Neuronal stem cell (in vitro differentiated cells): ENCODE results near the gene LPP.

Experiments used
- DNase-seq: peaks from one replicate; pipeline ENCODE4 v3.0.0-alpha.2; 2013; ENCODE audit warnings: low spot score
- H2AFZ ChIP-seq: one replicate; pipeline ENCODE4 v1.6.1; 2013; ENCODE audit warnings: mild to moderate bottlenecking, low read length, inconsistent platforms
- H2AK5ac ChIP-seq: 2 replicates; pipeline ENCODE4 v1.6.1; 2013; ENCODE audit warnings: low read depth, mild to moderate bottlenecking, inconsistent platforms, low read length, moderate library complexity, mixed read lengths
- H2BK120ac ChIP-seq: 2 replicates; pipeline ENCODE4 v1.6.1; 2013; ENCODE audit warnings: low read depth, mild to moderate bottlenecking, inconsistent platforms, low read length, moderate library complexity, mixed read lengths
- H2BK12ac ChIP-seq: one replicate; pipeline ENCODE4 v1.6.1; 2013; ENCODE audit warnings: low read length, inconsistent platforms
- H2BK15ac ChIP-seq: 2 replicates; pipeline ENCODE4 v1.6.1; 2013; ENCODE audit warnings: mild to moderate bottlenecking, low read length, inconsistent platforms, mixed read lengths
- H2BK5ac ChIP-seq: one replicate; pipeline ENCODE4 v1.6.1; 2013; ENCODE audit warnings: inconsistent platforms, mild to moderate bottlenecking, low read length, moderate library complexity
- H3K14ac ChIP-seq: one replicate; pipeline ENCODE4 v1.6.1; 2013; ENCODE audit warnings: low read length, inconsistent platforms
- H3K18ac ChIP-seq: 2 replicates; pipeline ENCODE4 v1.6.1; 2013; ENCODE audit warnings: low read length, inconsistent platforms
- H3K23ac ChIP-seq: 2 replicates; pipeline ENCODE4 v1.6.1; 2013; ENCODE audit warnings: low read depth, mild to moderate bottlenecking, mixed read lengths, low read length, inconsistent platforms; ENCODE audit not compliant: poor library complexity
- H3K27ac ChIP-seq: replicated peaks from 3 replicates; pipeline ENCODE4 v1.5.1; 2013; ENCODE audit warnings: low read length, inconsistent platforms
- H3K27me3 ChIP-seq, 3 experiments: 2 replicates each; pipeline ENCODE4 v1.6.1; 2013; ENCODE audit warnings: low read length in 3 of 3, mild to moderate bottlenecking in 2 of 3, inconsistent platforms in 1 of 3, low read depth in 1 of 3, mixed read lengths in 1 of 3, moderate library complexity in 1 of 3; ENCODE audit not compliant: control insufficient read depth in 3 of 3, insufficient read depth in 3 of 3
- H3K36me3 ChIP-seq, 2 donors: replicated peaks in 1 of 2; 2 replicates each; pipeline ENCODE4 v1.6.1; 2013; ENCODE audit warnings: low read length in 2 of 2; ENCODE audit not compliant: control insufficient read depth in 2 of 2, insufficient read depth in 2 of 2
- H3K4ac ChIP-seq: 2 replicates; pipeline ENCODE4 v1.6.1; 2013; ENCODE audit warnings: inconsistent platforms, mild to moderate bottlenecking, low read length, moderate library complexity
- H3K4me1 ChIP-seq, 2 donors: 1 replicate in 1 of 2; 2 replicates in 1 of 2; pipeline ENCODE4 v1.6.1; 2013; ENCODE audit warnings: low read length in 2 of 2, low read depth in 1 of 2; ENCODE audit not compliant: control insufficient read depth in 2 of 2, insufficient read depth in 1 of 2
- H3K4me2 ChIP-seq: one replicate; pipeline ENCODE4 v1.6.1; 2013; ENCODE audit warnings: mild to moderate bottlenecking, low read length, inconsistent platforms; ENCODE audit not compliant: insufficient read depth, poor library complexity, severe bottlenecking
- H3K4me3 ChIP-seq, 2 donors: 2 replicates each; pipeline ENCODE4 v1.5.1; 2013; ENCODE audit warnings: low read length in 2 of 2, mild to moderate bottlenecking in 2 of 2, inconsistent platforms in 1 of 2, moderate library complexity in 1 of 2
- H3K79me1 ChIP-seq: one replicate; pipeline ENCODE4 v1.6.1; 2013; ENCODE audit warnings: low read depth, mild to moderate bottlenecking, inconsistent platforms, low read length, moderate library complexity
- H3K9ac ChIP-seq: one replicate; pipeline ENCODE4 v1.6.1; 2013; ENCODE audit warnings: mild to moderate bottlenecking, low read depth, low read length, inconsistent platforms; ENCODE audit not compliant: poor library complexity
- H3K9me3 ChIP-seq, 2 donors: replicated peaks in 1 of 2; 2 replicates each; pipeline versions ENCODE3 to v1.6.1; 2013; ENCODE audit warnings: low read length in 2 of 2, mild to moderate bottlenecking in 2 of 2, inconsistent platforms in 1 of 2, low read depth in 1 of 2, mixed read lengths in 1 of 2, moderate library complexity in 1 of 2; ENCODE audit not compliant: control insufficient read depth in 2 of 2, insufficient read depth in 1 of 2
- H4K8ac ChIP-seq: one replicate; pipeline ENCODE4 v1.6.1; 2013; ENCODE audit warnings: low read depth, mild to moderate bottlenecking, inconsistent platforms, low read length, moderate library complexity
- H4K91ac ChIP-seq: one replicate; pipeline ENCODE4 v1.6.1; 2013; ENCODE audit warnings: low read length, low read depth, mild to moderate bottlenecking, inconsistent platforms; ENCODE audit not compliant: poor library complexity
- WGBS, 2 donors: extraction: QIAGEN DNeasy Blood & Tissue Kit; methylation state at CpG; one replicate each; pipeline ENCODE4 v1.1.7; 2013; ENCODE audit warnings: missing lambda C conversion rate in 2 of 2, mixed read lengths in 1 of 2; ENCODE audit not compliant: insufficient read length in 2 of 2, insufficient replicate concordance in 1 of 2; ENCODE audit errors: extremely low coverage in 2 of 2; 5-methylcytosine and 5-hydroxymethylcytosine counted together

The LPP gene

DNA sequence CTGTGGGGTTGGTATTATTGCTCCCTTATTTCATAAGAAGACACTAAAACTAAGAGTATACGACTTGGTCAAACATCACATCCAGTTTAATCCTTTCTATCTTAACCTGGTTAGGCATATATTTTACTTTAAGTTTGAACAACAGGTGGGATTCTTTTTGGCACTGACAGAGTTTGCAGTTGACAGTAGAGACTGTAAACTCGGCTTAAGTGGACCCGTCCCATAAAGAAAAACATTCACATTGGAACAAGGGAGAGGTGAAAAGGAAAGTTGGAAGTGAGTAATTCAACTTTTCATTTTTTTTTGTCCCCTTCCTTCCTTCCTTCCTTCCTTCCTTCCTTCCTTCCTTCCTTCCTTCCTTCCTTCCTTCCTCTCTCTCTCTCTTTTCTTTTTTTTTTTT lies 355.4 kb downstream of the LPP start:
- WGBS, 2 donors, result no CpG with 5 or more reads among the region's 3 CpGs
- H2AK5ac ChIP-seq, result no peak overlapping the region
- no peak overlapping the region for H3K23ac ChIP-seq
- H3K9ac ChIP-seq, result no peak overlapping the region
- no peak overlapping the region for H2BK5ac ChIP-seq
- no peak overlapping the region for H3K4ac ChIP-seq
- DNase-seq, result no peak
- no peak overlapping the region for H2BK120ac ChIP-seq
- no peak overlapping the region for H3K4me2 ChIP-seq
- no peaks in the 10 kb centered on the region for H3K36me3 ChIP-seq
- no peak overlapping the region for H4K8ac ChIP-seq
- peaks cover 0 to 5% of the 10 kb centered on the region in 2 donors for H3K9me3 ChIP-seq
- no peak overlapping the region for H3K18ac ChIP-seq
- no peak overlapping the region for H4K91ac ChIP-seq
- no peak overlapping the region for H2AFZ ChIP-seq
- no peak overlapping the region for H2BK15ac ChIP-seq
- H3K4me1 ChIP-seq, result peaks cover 0 to 5% of the 10 kb centered on the region in 2 donors
- H2BK12ac ChIP-seq, result no peak overlapping the region
- H3K27me3 ChIP-seq, result no peaks in the 10 kb centered on the region
- H3K4me3 ChIP-seq, result no peak overlapping the region
- no peak overlapping the region for H3K27ac ChIP-seq
- no peak overlapping the region for H3K14ac ChIP-seq
- H3K79me1 ChIP-seq, result no peaks in the 10 kb centered on the region

GRCh38 chr3:188510366-188510765 lies 356.4 kb downstream of the LPP start:
- no CpG with 5 or more reads among the region's 3 CpGs for WGBS, 2 donors

GRCh38 chr3:188513662-188514328 lies 359.8 kb downstream of the LPP start:
- Histone ChIP-seq H2BK15ac (no peak overlapping the region), H3K79me1 (no peaks in the 10 kb centered on the region), H2BK5ac (no peak overlapping the region), H3K4me2 (no peak overlapping the region), H3K27ac (no peak overlapping the region), H2AFZ (no peak overlapping the region), H3K14ac (no peak overlapping the region), H3K4me1 (peaks cover 0 to 5% of the 10 kb centered on the region in 2 donors), H4K8ac (no peak overlapping the region), H4K91ac (no peak overlapping the region), H2AK5ac (no peak overlapping the region), H3K4me3 (no peak overlapping the region), H3K23ac (no peak overlapping the region), H3K27me3 (no peaks in the 10 kb centered on the region), H3K4ac (no peak overlapping the region), H3K36me3 (no peaks in the 10 kb centered on the region), H3K9me3 (no peaks in the 10 kb centered on the region), H2BK120ac (no peak overlapping the region), H3K9ac (no peak overlapping the region), H2BK12ac (no peak overlapping the region), H3K18ac (no peak overlapping the region)
- 100% methylated on average over 1 of the region's 7 CpGs; no CpG with 5 or more reads in 1 of the 2 donors for WGBS, 2 donors
- DNase-seq, result no peak

More at GRCh38 chr3:188510366-188510765, 356.4 kb downstream of the LPP start:
- H2BK5ac ChIP-seq, result no peak overlapping the region
- no peak overlapping the region for H2BK15ac ChIP-seq
- peaks cover 0 to 5% of the 10 kb centered on the region in 2 donors for H3K4me1 ChIP-seq
- no peak overlapping the region for H3K27ac ChIP-seq
- H3K4me2 ChIP-seq, result no peak overlapping the region
- no peak overlapping the region for H2BK12ac ChIP-seq
- no peak overlapping the region for H3K4ac ChIP-seq
- no peak overlapping the region for H3K18ac ChIP-seq
- no peak overlapping the region for H4K8ac ChIP-seq
- H3K9me3 ChIP-seq, result peaks cover 0 to 1% of the 10 kb centered on the region in 2 donors
- no peak for DNase-seq
- no peak overlapping the region for H3K4me3 ChIP-seq
- H2AFZ ChIP-seq, result no peak overlapping the region
- no peak overlapping the region for H4K91ac ChIP-seq
- no peak overlapping the region for H2AK5ac ChIP-seq
- no peak overlapping the region for H2BK120ac ChIP-seq
- no peak overlapping the region for H3K9ac ChIP-seq
- no peaks in the 10 kb centered on the region for H3K36me3 ChIP-seq
- H3K23ac ChIP-seq, result no peak overlapping the region
- no peak overlapping the region for H3K14ac ChIP-seq
- H3K79me1 ChIP-seq, result no peaks in the 10 kb centered on the region
- no peaks in the 10 kb centered on the region for H3K27me3 ChIP-seq

- Histone ChIP-seq H3K9me3 (no peaks in the 10 kb centered on the region), H2BK12ac (no peak overlapping the region), H3K36me3 (no peaks in the 10 kb centered on the region), H3K27ac (no peak overlapping the region), H3K4me1 (peaks cover 0 to 5% of the 10 kb centered on the region in 2 donors), H3K23ac (no peak overlapping the region), H4K8ac (no peak overlapping the region), H3K4me2 (no peak overlapping the region), H2AK5ac (no peak overlapping the region), H3K4me3 (no peak overlapping the region), H3K4ac (no peak overlapping the region), H4K91ac (no peak overlapping the region), H3K79me1 (no peaks in the 10 kb centered on the region), H2AFZ (no peak overlapping the region), H3K14ac (no peak overlapping the region), H3K18ac (no peak overlapping the region), H2BK120ac (no peak overlapping the region), H2BK15ac (no peak overlapping the region), H2BK5ac (no peak overlapping the region), H3K27me3 (no peaks in the 10 kb centered on the region), H3K9ac (no peak overlapping the region)
- no CpG with 5 or more reads among the region's 2 CpGs for WGBS, 2 donors
- no peak for DNase-seq
These were observed 362.6 kb downstream of the LPP start for GRCh38 chr3:188516515-188516914.
